Right atrium auricular region (tissue), 2 donors: ENCODE measurements around the gene PAGR1. TPM values are rescaled to one million over a fixed set of nuclear protein-coding genes. Genes with fewer than 3 reads are reported as not detected.
A peak's percentile ranks its signal among the peaks of the same experiment; 100 is the strongest.
"Not testable (repeated sequence)": the region's sequence is repeated elsewhere in the genome, so short reads cannot be mapped to it uniquely, and the experiment has no call there.

Experiments used
- DNase-seq: peaks from one replicate; pipeline ENCODE4 v3.0.0-alpha.2; 2019; ENCODE audit warnings: low spot score
- H3K27ac ChIP-seq, 2 donors: fragments of 200-600 bp; sonication (generic); 1 replicate in 1 of 2; 2 replicates in 1 of 2; pipeline ENCODE4 v1.5.1; 2016 to 2019
- H3K27me3 ChIP-seq, 2 donors: fragments of 200-600 bp; sonication (generic); one replicate each; pipeline versions ENCODE4 v1.5.1 to v1.6.0; 2017 to 2019
- H3K36me3 ChIP-seq: fragments of 200-600 bp; sonication (generic); one replicate; pipeline ENCODE4 v1.5.1; 2016
- H3K4me1 ChIP-seq, 2 donors: fragments of 200-600 bp; sonication (generic); one replicate each; pipeline versions ENCODE4 v1.5.1 to v1.6.0; 2017 to 2019
- H3K4me3 ChIP-seq, 2 donors: fragments of 200-600 bp; sonication (generic); 1 replicate in 1 of 2; 2 replicates in 1 of 2; pipeline ENCODE4 v1.5.1; 2017 to 2019; ENCODE audit warnings: mild to moderate bottlenecking in 1 of 2, moderate library complexity in 1 of 2
- H3K9me3 ChIP-seq, 2 donors: fragments of 200-600 bp; sonication (generic); one replicate each; pipeline ENCODE4 v1.5.1; 2019
- total RNA-seq, 2 donors: library from RNA; depleted of rRNA; stranded (reverse); fragments of >200 nt; gene quantifications; one replicate each; pipeline ENCODE4 v1.1.0, GENCODE V29; 2016
- TF ChIP-seq, protein P1 (sequence below), 2 donors: fragments of 200-600 bp; sonication (generic); IDR thresholded peaks; one replicate each; pipeline ENCODE4 v1.5.1; 2019; ENCODE audit warnings: antibody characterized with exemption in 2 of 2

Gene PAGR1
- total RNA-seq, 2 donors from 2014 or later = 23.5 to 27.3 TPM

GRCh38 chr16:29784901-29785500 lies 31.0 kb upstream of the PAGR1 start:
- H3K9me3 ChIP-seq = no peaks in the 10 kb centered on the region
- H3K36me3 ChIP-seq = no peaks in the 10 kb centered on the region
- peak overlapping the region; percentile 6 to 31 for H3K4me3 ChIP-seq
- H3K27ac ChIP-seq = no peak overlapping the region
- DNase-seq = peak; percentile 68
- TF ChIP-seq, protein P1, sequence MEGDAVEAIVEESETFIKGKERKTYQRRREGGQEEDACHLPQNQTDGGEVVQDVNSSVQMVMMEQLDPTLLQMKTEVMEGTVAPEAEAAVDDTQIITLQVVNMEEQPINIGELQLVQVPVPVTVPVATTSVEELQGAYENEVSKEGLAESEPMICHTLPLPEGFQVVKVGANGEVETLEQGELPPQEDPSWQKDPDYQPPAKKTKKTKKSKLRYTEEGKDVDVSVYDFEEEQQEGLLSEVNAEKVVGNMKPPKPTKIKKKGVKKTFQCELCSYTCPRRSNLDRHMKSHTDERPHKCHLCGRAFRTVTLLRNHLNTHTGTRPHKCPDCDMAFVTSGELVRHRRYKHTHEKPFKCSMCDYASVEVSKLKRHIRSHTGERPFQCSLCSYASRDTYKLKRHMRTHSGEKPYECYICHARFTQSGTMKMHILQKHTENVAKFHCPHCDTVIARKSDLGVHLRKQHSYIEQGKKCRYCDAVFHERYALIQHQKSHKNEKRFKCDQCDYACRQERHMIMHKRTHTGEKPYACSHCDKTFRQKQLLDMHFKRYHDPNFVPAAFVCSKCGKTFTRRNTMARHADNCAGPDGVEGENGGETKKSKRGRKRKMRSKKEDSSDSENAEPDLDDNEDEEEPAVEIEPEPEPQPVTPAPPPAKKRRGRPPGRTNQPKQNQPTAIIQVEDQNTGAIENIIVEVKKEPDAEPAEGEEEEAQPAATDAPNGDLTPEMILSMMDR (IDR thresholded peaks at IDR 0.05) = peak; percentile 80 to 88
- H3K27me3 ChIP-seq = no peaks in the 10 kb centered on the region
- peaks cover 0 to 9% of the 10 kb centered on the region in 2 donors for H3K4me1 ChIP-seq

DNA sequence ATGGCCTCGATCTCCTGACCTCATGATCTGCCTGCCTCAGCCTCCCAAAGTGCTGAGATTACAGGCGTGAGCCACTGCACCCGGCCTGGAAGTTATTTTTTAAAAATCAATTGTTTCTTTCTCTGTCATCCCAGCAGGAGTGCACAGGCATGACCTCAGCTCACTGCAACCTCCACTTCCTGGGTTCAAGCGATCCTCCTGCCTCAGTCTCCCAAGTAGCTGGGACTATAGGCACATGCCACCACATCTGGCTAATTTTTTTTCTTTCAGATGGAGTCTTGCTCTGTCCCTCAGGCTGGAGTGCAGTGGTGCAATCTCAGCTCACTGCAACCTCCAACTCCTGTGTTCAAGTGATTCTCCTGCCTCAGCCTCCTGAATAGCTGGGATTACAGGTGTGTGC lies 28.8 kb upstream of the PAGR1 start:
- H3K4me1 ChIP-seq = peaks cover 0 to 22% of the 10 kb centered on the region in 2 donors
- H3K27ac ChIP-seq, H3K4me3 ChIP-seq, H3K36me3 ChIP-seq, DNase-seq, H3K27me3 ChIP-seq, H3K9me3 ChIP-seq: not testable (repeated sequence)

DNA sequence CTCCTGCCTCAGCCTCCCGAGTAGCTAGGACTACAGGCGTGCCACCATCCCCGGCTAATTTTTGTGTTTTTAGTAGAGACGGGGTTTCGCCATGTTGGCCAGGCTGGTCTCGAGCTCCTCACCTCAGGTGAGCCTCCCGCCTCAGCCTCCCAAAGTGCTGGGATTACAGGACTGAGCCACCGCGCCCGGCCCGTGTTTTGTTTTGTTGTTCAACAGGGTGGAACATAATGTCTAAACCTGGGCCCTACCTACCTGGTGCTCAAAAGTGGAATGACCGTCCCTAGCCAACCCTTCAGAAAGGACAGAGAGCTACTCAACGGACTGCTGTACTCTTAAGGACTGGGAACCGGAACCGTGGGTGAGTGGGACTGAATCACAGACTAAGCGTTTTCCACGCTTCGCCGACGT lies 26.2 kb upstream of the PAGR1 start:
- Histone ChIP-seq H3K9me3 (no peaks in the 10 kb centered on the region), H3K4me1 (peaks cover 0 to 22% of the 10 kb centered on the region in 2 donors), H3K4me3 (peak overlapping the region; percentile 43 to 92), H3K27ac (peak overlapping the region; percentile 83 to 89), H3K36me3 (no peaks in the 10 kb centered on the region), H3K27me3 (no peaks in the 10 kb centered on the region)
- DNase-seq = no peak
- TF ChIP-seq, protein P1 (IDR thresholded peaks at IDR 0.05) = no peak

DNA sequence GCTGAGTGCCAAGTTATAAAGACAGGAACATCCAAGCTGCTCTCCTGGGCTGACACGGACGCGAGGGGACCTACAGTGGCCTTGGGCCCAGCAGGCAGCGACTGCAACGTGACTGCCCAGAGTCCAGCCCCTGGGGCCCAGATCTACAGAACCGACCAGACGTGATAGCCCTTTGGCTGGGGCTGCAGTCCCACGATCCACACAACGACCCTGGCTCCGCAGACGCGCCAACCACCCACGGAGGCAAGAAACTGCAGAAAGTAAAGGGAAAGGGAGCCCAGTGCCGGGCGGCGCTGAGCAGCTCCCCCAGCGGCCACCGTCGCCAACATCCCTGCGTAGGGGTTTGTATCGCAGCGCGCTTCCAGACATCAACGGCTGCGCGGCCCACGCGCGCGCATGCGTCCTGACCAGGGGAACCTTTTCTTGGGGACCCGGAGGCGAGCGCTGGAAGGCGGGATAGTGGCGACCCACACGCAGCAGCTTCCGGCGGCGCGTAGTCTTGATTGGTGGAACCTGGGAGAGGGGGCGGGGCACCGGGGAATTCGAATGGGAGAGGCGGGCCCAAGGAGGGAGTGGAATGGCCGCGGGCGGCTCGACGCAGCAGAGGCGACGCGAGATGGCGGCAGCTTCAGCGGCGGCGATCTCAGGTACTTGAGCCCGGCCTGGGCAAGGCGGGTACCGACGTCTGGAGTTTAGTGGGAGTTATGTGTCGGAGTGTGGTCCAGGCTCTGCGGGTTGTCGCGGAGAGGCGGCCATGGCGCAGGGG lies 25.6 kb upstream of the PAGR1 start, which contains the start of gene KIF22:
Gene KIF22 (plus strand): TSS at position 569 of the 766 bp plus-strand sequence. CDS start 9 bp downstream, at position 578.
- no peaks in the 10 kb centered on the region for H3K9me3 ChIP-seq
- peak within 1 kb of the TSS; percentile 83 to 89 for H3K27ac ChIP-seq
- no peaks in the 10 kb centered on the region for H3K27me3 ChIP-seq
- no peaks in the 10 kb centered on the region for H3K36me3 ChIP-seq
- peaks cover 0 to 18% of the 10 kb centered on the region in 2 donors for H3K4me1 ChIP-seq
- TF ChIP-seq, protein P1 (IDR thresholded peaks at IDR 0.05) = peak; percentile 45 to 84
- H3K4me3 ChIP-seq = peak within 1 kb of the TSS; percentile 74 to 92
- peak; percentile 99 for DNase-seq

DNA sequence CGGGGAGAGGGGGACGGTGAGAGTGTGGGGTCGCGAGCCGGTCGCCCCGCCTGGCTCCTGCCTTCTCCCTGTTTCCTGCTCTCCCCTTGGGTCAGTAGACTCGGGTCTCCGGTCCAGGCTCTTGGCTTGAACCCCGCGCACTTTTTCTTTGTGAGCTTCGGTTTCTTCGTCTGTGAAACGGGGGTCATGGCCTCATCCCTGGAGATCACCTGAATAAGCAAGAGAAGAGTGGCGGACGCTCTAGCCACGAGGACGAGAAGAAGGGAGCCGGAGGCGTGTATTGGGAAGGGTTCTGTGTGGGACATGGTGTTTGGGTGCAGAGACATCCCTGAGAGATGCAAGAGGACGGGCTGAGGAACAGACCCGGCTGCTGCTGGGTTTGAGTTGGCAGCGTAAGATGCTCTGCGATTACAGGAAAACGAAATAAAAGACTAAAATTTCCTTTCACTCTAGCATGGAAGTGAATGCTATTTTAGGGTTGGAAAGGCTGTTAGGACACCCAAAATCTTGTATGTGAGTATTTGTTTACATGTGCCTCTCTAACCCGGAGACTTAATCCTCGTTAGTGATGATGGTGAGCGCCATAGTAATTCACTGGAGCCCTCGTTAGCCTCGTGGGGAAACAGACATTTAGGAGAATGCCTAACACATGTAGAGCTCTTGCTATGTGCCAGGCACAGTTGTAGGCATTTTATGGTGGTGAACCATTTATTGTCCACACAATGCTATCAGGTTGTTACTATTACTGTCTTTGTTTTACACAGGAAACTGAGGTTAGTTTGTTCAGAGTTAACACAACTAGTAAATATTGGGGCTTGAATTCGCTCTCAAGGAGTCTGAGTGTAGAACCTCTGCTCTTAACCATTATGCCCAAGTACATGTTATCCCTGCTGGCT lies 24.8 kb upstream of the PAGR1 start:
- DNase-seq = no peak
- no peaks in the 10 kb centered on the region for H3K9me3 ChIP-seq
- TF ChIP-seq, protein P1 (IDR thresholded peaks at IDR 0.05) = no peak
- H3K4me3 ChIP-seq = peak overlapping the region; percentile 74 to 92
- H3K36me3 ChIP-seq = no peaks in the 10 kb centered on the region
- no peaks in the 10 kb centered on the region for H3K27me3 ChIP-seq
- peak overlapping the region in 1 of 2 donors; percentile 55 for H3K27ac ChIP-seq
- peaks cover 0 to 17% of the 10 kb centered on the region in 2 donors for H3K4me1 ChIP-seq
